Measurements from ENCODE around the gene H1-8.
"Not testable (repeated sequence)": the region's sequence is repeated elsewhere in the genome, so short reads cannot be mapped to it uniquely, and the experiment has no call there.

The H1-8 gene

GRCh38 chr3:129543156-129543790 is at the start of gene H1-8:
Gene H1-8 (plus strand): TSS chr3:129543175. CDS start chr3:129543219, 44 bp downstream.
- no peak for DNase-seq

- no peak for DNase-seq
These were observed 49.8 kb upstream of the H1-8 start for GRCh38 chr3:129493206-129493605.

GRCh38 chr3:129494499-129494898 is 48.5 kb upstream of the H1-8 start:
- not testable (repeated sequence) for DNase-seq

- not testable (repeated sequence) for DNase-seq
These were observed 47.9 kb upstream of the H1-8 start for GRCh38 chr3:129495006-129495639.

GRCh38 chr3:129497876-129498275 is 45.1 kb upstream of the H1-8 start:
- not testable (repeated sequence) for DNase-seq

GRCh38 chr3:129498603-129499488 is 44.1 kb upstream of the H1-8 start:
- not testable (repeated sequence) for DNase-seq

GRCh38 chr3:129499604-129500333 is 43.2 kb upstream of the H1-8 start:
- not testable (repeated sequence) for DNase-seq

GRCh38 chr3:129500334-129500658 is 42.7 kb upstream of the H1-8 start:
- no peak for DNase-seq

- no peak for DNase-seq
These were observed 41.3 kb upstream of the H1-8 start for GRCh38 chr3:129501630-129502029.

- DNase-seq: no peak
These were observed 40.1 kb upstream of the H1-8 start for GRCh38 chr3:129502641-129503408.

- no peak for DNase-seq
These were observed 39.3 kb upstream of the H1-8 start for GRCh38 chr3:129503471-129504291.

GRCh38 chr3:129504471-129505100 is 38.4 kb upstream of the H1-8 start:
- no peak for DNase-seq

GRCh38 chr3:129505341-129505740 is 37.6 kb upstream of the H1-8 start:
- DNase-seq: peak; percentile 46

- peak; percentile 25 for DNase-seq
These were observed 36.7 kb upstream of the H1-8 start for GRCh38 chr3:129506231-129506742.

- DNase-seq: no peak
These were observed 35.7 kb upstream of the H1-8 start for GRCh38 chr3:129507181-129507831.

GRCh38 chr3:129512595-129512994 is 30.4 kb upstream of the H1-8 start:
- DNase-seq: no peak

GRCh38 chr3:129513705-129514104 is 29.3 kb upstream of the H1-8 start:
- DNase-seq: no peak

GRCh38 chr3:129514110-129514509 is 28.9 kb upstream of the H1-8 start:
- no peak for DNase-seq

GRCh38 chr3:129514563-129514962 is 28.4 kb upstream of the H1-8 start:
- DNase-seq: no peak
